ENCODE results near the gene FAM114A2.
A peak's percentile ranks its signal among the peaks of the same experiment; 100 is the strongest.
"Not testable (repeated sequence)": the region's sequence is repeated elsewhere in the genome, so short reads cannot be mapped to it uniquely, and the experiment has no call there.

Gene FAM114A2

GRCh38 chr5:154038707-154039457 is at the start of gene FAM114A2, which contains the start of gene MFAP3:
Gene FAM114A2 (minus strand): TSS chr5:154038910. CDS start chr5:154034953, 3,957 bp downstream.
Gene MFAP3 (plus strand): TSS chr5:154038967. CDS start chr5:154049723, 10,756 bp downstream.
- peak; percentile 4 for DNase-seq

GRCh38 chr5:154087260-154087659 is 48.5 kb upstream of the FAM114A2 start:
- peak; percentile 36 for DNase-seq

- no peak for DNase-seq
Observed at GRCh38 chr5:154086641-154087040, 47.9 kb upstream of the FAM114A2 start.

- no peak for DNase-seq
Observed at GRCh38 chr5:154086146-154086545, 47.4 kb upstream of the FAM114A2 start.

- DNase-seq, result no peak
Observed at GRCh38 chr5:154084062-154084639, 45.4 kb upstream of the FAM114A2 start.

- DNase-seq, result no peak
Observed at GRCh38 chr5:154081246-154081645, 42.5 kb upstream of the FAM114A2 start.

- DNase-seq, result peak; percentile 38
Observed at GRCh38 chr5:154078272-154078671, 39.6 kb upstream of the FAM114A2 start.

- no peak for DNase-seq
Observed at GRCh38 chr5:154077696-154078095, 39.0 kb upstream of the FAM114A2 start.

GRCh38 chr5:154076240-154076922 is 37.7 kb upstream of the FAM114A2 start:
- DNase-seq, result no peak

GRCh38 chr5:154072414-154073171 is 33.9 kb upstream of the FAM114A2 start:
- no peak for DNase-seq

- DNase-seq, result no peak
Observed at GRCh38 chr5:154071799-154072413, 33.2 kb upstream of the FAM114A2 start.

- DNase-seq, result not testable (repeated sequence)
Observed at GRCh38 chr5:154069854-154070253, 31.1 kb upstream of the FAM114A2 start.

- DNase-seq, result no peak
Observed at GRCh38 chr5:154065971-154066370, 27.3 kb upstream of the FAM114A2 start.

- DNase-seq, result no peak
Observed at GRCh38 chr5:154063372-154063771, 24.7 kb upstream of the FAM114A2 start.

GRCh38 chr5:154060606-154061005 is 21.9 kb upstream of the FAM114A2 start:
- no peak for DNase-seq

GRCh38 chr5:154059583-154059982 is 20.9 kb upstream of the FAM114A2 start:
- no peak for DNase-seq

- no peak for DNase-seq
Observed at GRCh38 chr5:154059039-154059430, 20.3 kb upstream of the FAM114A2 start.

- no peak for DNase-seq
Observed at GRCh38 chr5:154058055-154059038, 19.6 kb upstream of the FAM114A2 start.

GRCh38 chr5:154055201-154055600 is 16.5 kb upstream of the FAM114A2 start:
- no peak for DNase-seq

GRCh38 chr5:154053468-154053867 is 14.8 kb upstream of the FAM114A2 start:
- no peak for DNase-seq

GRCh38 chr5:154049636-154050035 is 10.9 kb upstream of the FAM114A2 start:
- no peak for DNase-seq

Measured in NCI-H1417 treated with DMSO at 0.1 percent for 48 hours (cell line).